ENCODE results near the gene RBM15B.

Gene RBM15B

GRCh38 chr3:51393134-51393495 is 2.0 kb downstream of the RBM15B start:
- FAIRE-seq, result no peak
- TF ChIP-seq POLR2A (IDR thresholded peaks at IDR 0.05; ENCODE audit: low read depth, low read length), result no peak
- DNase-seq (ENCODE audit: insufficient read length, low spot score), result no peak

GRCh38 chr3:51393564-51393963 is 2.5 kb downstream of the RBM15B start:
- FAIRE-seq (no peak), DNase-seq (ENCODE audit: insufficient read length, low spot score) (no peak)
- no peak for TF ChIP-seq POLR2A (IDR thresholded peaks at IDR 0.05; ENCODE audit: low read depth, low read length)

- no peak for FAIRE-seq
- no peak for DNase-seq (ENCODE audit: insufficient read length, low spot score)
- TF ChIP-seq POLR2A (IDR thresholded peaks at IDR 0.05; ENCODE audit: low read depth, low read length), result no peak
Observed at GRCh38 chr3:51394541-51394940, 3.5 kb downstream of the RBM15B start.

- FAIRE-seq, result no peak
- no peak for TF ChIP-seq POLR2A (IDR thresholded peaks at IDR 0.05; ENCODE audit: low read depth, low read length)
- DNase-seq (ENCODE audit: insufficient read length, low spot score), result no peak
Observed at GRCh38 chr3:51395493-51396213, 4.6 kb downstream of the RBM15B start.

- no peak for DNase-seq (ENCODE audit: insufficient read length, low spot score)
Observed at GRCh38 chr3:51396401-51396800, 5.3 kb downstream of the RBM15B start.

GRCh38 chr3:51397392-51397791 is 6.3 kb downstream of the RBM15B start:
- TF ChIP-seq POLR2A (IDR thresholded peaks at IDR 0.05; ENCODE audit: low read depth, low read length), result no peak
- DNase-seq (ENCODE audit: insufficient read length, low spot score) (no peak), FAIRE-seq (no peak)

More at GRCh38 chr3:51396401-51396800, 5.3 kb downstream of the RBM15B start:
- FAIRE-seq, result no peak
- no peak for TF ChIP-seq POLR2A (IDR thresholded peaks at IDR 0.05; ENCODE audit: low read depth, low read length)

- DNase-seq (ENCODE audit: insufficient read length, low spot score) (no peak), FAIRE-seq (no peak)
- TF ChIP-seq POLR2A (IDR thresholded peaks at IDR 0.05; ENCODE audit: low read depth, low read length), result no peak
Observed at GRCh38 chr3:51398595-51399310, 7.7 kb downstream of the RBM15B start.

GRCh38 chr3:51400166-51400565 is 9.1 kb downstream of the RBM15B start:
- FAIRE-seq (no peak), DNase-seq (ENCODE audit: insufficient read length, low spot score) (no peak)
- TF ChIP-seq POLR2A (IDR thresholded peaks at IDR 0.05; ENCODE audit: low read depth, low read length), result no peak

GRCh38 chr3:51401735-51402134 is 10.7 kb downstream of the RBM15B start:
- DNase-seq (ENCODE audit: insufficient read length, low spot score) (no peak), FAIRE-seq (no peak)
- no peak for TF ChIP-seq POLR2A (IDR thresholded peaks at IDR 0.05; ENCODE audit: low read depth, low read length)

GRCh38 chr3:51403675-51404074 is 12.6 kb downstream of the RBM15B start:
- DNase-seq (ENCODE audit: insufficient read length, low spot score) (no peak), FAIRE-seq (no peak)
- TF ChIP-seq POLR2A (IDR thresholded peaks at IDR 0.05; ENCODE audit: low read depth, low read length), result no peak

GRCh38 chr3:51408021-51408420 is 16.9 kb downstream of the RBM15B start:
- DNase-seq (ENCODE audit: insufficient read length, low spot score) (no peak), FAIRE-seq (no peak)
- TF ChIP-seq POLR2A (IDR thresholded peaks at IDR 0.05; ENCODE audit: low read depth, low read length), result no peak

- DNase-seq (ENCODE audit: insufficient read length, low spot score) (no peak), FAIRE-seq (no peak)
- no peak for TF ChIP-seq POLR2A (IDR thresholded peaks at IDR 0.05; ENCODE audit: low read depth, low read length)
Observed at GRCh38 chr3:51408813-51409212, 17.7 kb downstream of the RBM15B start.

- DNase-seq (ENCODE audit: insufficient read length, low spot score) (no peak), FAIRE-seq (no peak)
- TF ChIP-seq POLR2A (IDR thresholded peaks at IDR 0.05; ENCODE audit: low read depth, low read length), result no peak
Observed at GRCh38 chr3:51422211-51422610, 31.1 kb downstream of the RBM15B start.

- FAIRE-seq (no peak), DNase-seq (ENCODE audit: insufficient read length, low spot score) (no peak)
- no peak for TF ChIP-seq POLR2A (IDR thresholded peaks at IDR 0.05; ENCODE audit: low read depth, low read length)
Observed at GRCh38 chr3:51426921-51427320, 35.8 kb downstream of the RBM15B start.

GRCh38 chr3:51429138-51429537 is 38.1 kb downstream of the RBM15B start:
- TF ChIP-seq POLR2A (IDR thresholded peaks at IDR 0.05; ENCODE audit: low read depth, low read length), result no peak
- FAIRE-seq, result no peak

More at GRCh38 chr3:51429138-51429537, 38.1 kb downstream of the RBM15B start:
- no peak for DNase-seq (ENCODE audit: insufficient read length, low spot score)

Data from H54 (cell line).